Measurements from ENCODE around the gene KLHL7. TPM values are rescaled to one million over a fixed set of nuclear protein-coding genes. Genes with fewer than 3 reads are reported as not detected.
"Not testable (repeated sequence)": the region's sequence is repeated elsewhere in the genome, so short reads cannot be mapped to it uniquely, and the experiment has no call there.

KLHL7 gene
- total RNA-seq, 1 donor from 2014 or later, result 16.4 TPM

DNA sequence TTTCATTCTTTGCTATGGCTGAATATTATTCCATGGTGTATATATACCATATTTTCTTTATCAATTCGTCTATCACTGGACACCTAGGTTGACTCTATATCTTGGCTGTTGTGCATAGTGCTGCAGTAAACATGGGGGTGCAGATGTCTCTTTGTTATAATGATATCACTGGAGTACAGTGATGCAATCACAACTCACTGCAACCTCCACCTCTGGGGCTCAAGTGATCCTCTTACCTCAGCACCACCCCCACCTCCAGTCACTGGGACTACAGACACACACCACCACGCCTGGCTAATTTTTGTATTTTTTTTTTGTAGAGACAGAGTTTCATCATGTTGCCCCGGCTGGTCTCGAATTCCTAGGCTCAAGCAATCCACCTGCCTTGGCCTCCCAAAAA lies 15.6 kb downstream of the KLHL7 start:
- intact Hi-C loops (cut with DNase I), result no loop called here
- Histone ChIP-seq H3K9me3 (no peaks in the 10 kb centered on the region), H3K4me3 (no peak overlapping the region), H3K36me3 (peaks cover 20% of the 10 kb centered on the region), H3K27ac (no peak overlapping the region), H3K27me3 (no peaks in the 10 kb centered on the region), H3K4me1 (no peaks in the 10 kb centered on the region)
- TF ChIP-seq, protein P1, sequence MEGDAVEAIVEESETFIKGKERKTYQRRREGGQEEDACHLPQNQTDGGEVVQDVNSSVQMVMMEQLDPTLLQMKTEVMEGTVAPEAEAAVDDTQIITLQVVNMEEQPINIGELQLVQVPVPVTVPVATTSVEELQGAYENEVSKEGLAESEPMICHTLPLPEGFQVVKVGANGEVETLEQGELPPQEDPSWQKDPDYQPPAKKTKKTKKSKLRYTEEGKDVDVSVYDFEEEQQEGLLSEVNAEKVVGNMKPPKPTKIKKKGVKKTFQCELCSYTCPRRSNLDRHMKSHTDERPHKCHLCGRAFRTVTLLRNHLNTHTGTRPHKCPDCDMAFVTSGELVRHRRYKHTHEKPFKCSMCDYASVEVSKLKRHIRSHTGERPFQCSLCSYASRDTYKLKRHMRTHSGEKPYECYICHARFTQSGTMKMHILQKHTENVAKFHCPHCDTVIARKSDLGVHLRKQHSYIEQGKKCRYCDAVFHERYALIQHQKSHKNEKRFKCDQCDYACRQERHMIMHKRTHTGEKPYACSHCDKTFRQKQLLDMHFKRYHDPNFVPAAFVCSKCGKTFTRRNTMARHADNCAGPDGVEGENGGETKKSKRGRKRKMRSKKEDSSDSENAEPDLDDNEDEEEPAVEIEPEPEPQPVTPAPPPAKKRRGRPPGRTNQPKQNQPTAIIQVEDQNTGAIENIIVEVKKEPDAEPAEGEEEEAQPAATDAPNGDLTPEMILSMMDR (IDR thresholded peaks at IDR 0.05), result no peak
- ATAC-seq (no peak), DNase-seq (no peak)

DNA sequence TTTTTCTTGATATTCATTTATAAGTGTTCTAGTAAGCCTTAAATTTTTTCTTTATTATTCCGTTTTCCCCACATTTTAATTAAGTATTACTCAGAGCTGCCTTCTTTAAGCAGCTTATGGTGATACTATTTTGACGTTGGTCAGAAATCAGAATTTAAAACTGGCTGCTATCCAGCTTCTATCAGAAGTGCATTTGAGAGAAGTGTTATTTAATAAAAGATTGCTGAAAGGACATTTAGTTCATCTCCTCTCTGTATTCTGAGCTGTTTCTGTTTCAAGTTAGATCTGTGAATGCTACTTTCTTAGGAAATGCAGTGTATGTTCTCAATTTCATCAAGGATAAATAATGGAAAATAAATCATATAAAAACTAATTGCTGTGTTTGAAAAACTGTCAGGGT lies 17.4 kb downstream of the KLHL7 start:
- no peaks in the 10 kb centered on the region for H3K27me3 ChIP-seq
- no peak overlapping the region for H3K4me3 ChIP-seq
- intact Hi-C loops (cut with DNase I), result no loop called here
- DNase-seq, result no peak
- H3K4me1 ChIP-seq, result no peaks in the 10 kb centered on the region
- ATAC-seq, result no peak
- H3K27ac ChIP-seq, result no peak overlapping the region
- H3K9me3 ChIP-seq, result no peaks in the 10 kb centered on the region
- TF ChIP-seq, protein P1 (IDR thresholded peaks at IDR 0.05), result no peak
- H3K36me3 ChIP-seq, result peaks cover 30% of the 10 kb centered on the region

DNA sequence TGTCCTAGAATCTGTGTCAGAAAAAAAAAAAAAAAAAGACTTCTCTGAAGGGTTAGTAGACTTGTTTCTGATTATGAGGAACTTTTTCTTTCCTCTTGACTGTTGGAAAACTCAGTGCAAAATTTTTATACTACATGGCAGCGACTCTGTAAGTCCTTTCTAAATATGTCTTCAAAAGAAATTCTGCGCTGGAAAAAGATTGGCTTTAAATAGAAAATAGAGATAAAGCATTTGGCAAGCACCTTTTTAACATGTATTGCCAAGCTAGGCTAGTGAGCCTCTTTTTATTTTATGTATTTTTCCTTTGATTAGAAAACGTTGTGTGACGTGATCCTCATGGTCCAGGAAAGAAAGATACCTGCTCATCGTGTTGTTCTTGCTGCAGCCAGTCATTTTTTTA lies 17.9 kb downstream of the KLHL7 start:
- intact Hi-C loops (cut with DNase I), result no loop called here
- no peak overlapping the region for H3K4me3 ChIP-seq

DNA sequence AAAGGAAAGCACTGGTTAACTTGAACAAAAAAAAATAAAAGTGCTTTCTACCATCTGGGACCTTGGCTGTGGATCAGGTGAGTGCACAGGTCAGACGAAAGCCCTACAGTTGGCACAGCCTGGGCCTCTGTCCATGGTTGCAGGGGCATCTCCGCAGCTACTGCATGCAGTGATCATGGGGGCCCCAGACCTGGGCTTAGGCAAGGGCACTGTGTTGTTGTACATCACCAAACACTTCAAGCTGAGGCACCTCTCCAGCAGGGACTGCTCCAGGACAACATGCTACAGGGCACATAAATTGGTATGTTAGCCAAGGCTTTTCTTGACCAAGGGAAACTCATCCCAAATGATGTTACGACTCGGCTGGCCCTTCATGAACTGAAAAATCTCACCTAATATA lies 23.5 kb downstream of the KLHL7 start:
- no peak overlapping the region for H3K4me3 ChIP-seq
- no peak overlapping the region for H3K27ac ChIP-seq
- H3K36me3 ChIP-seq, result peaks cover 40% of the 10 kb centered on the region
- DNase-seq (no peak), ATAC-seq (no peak)
- TF ChIP-seq, protein P1 (IDR thresholded peaks at IDR 0.05), result no peak
- intact Hi-C loops (cut with DNase I), result no loop called here
- H3K4me1 ChIP-seq, result no peaks in the 10 kb centered on the region
- no peaks in the 10 kb centered on the region for H3K9me3 ChIP-seq
- no peaks in the 10 kb centered on the region for H3K27me3 ChIP-seq

More for the DNA sequence above, 17.9 kb downstream of the KLHL7 start:
- no peak overlapping the region for H3K27ac ChIP-seq
- TF ChIP-seq, protein P1 (IDR thresholded peaks at IDR 0.05), result no peak
- ATAC-seq, result no peak
- H3K9me3 ChIP-seq, result no peaks in the 10 kb centered on the region
- no peaks in the 10 kb centered on the region for H3K27me3 ChIP-seq
- no peak for DNase-seq
- peaks cover 30% of the 10 kb centered on the region for H3K36me3 ChIP-seq
- no peaks in the 10 kb centered on the region for H3K4me1 ChIP-seq

DNA sequence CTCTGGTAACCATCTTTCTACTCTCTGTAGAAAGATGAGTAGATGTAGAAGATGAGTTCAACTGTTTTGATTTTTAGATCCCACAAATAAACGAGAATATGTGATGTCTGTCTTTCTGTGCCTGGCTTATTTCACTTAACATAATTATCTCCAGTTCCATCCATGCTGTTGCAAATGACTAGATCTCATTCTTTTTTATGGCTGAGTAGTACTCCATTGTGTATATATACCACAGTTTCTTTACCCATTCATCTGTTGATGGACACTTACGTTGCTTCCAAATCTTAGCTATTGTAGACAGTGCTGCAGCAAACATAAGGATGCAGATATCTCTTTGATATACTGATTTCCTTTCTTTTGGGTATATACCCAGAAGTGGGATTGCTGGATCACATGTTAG lies 26.2 kb downstream of the KLHL7 start:
- H3K27ac ChIP-seq; ATAC-seq; DNase-seq; H3K4me1 ChIP-seq; H3K9me3 ChIP-seq; intact Hi-C loops (cut with DNase I); H3K27me3 ChIP-seq; H3K4me3 ChIP-seq: not testable (repeated sequence)
- H3K36me3 ChIP-seq, result peaks cover 14% of the 10 kb centered on the region

DNA sequence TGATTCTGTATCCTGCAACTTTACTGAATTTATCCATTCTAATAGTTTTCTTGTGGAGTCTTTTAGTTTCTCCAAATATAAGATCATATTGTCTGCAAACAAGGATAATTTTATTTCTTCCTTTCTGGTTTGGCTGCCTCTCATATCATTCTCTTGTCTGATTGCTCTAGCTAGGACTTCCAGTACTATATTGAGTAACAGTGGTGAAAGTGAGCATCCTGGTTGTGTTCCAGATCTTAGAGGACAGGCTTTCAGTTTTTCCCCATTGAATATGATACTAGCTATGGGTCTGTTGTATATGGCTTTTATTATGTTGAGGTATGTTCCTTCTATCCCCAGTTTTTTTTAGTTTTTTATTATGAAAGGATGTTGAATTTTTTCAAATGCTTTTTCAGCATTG lies 28.2 kb downstream of the KLHL7 start:
- no peak overlapping the region for H3K27ac ChIP-seq
- no peaks in the 10 kb centered on the region for H3K9me3 ChIP-seq
- H3K27me3 ChIP-seq, result no peaks in the 10 kb centered on the region
- no peaks in the 10 kb centered on the region for H3K4me1 ChIP-seq
- H3K36me3 ChIP-seq, result peaks cover 10% of the 10 kb centered on the region
- no peak overlapping the region for H3K4me3 ChIP-seq
- TF ChIP-seq, protein P1 (IDR thresholded peaks at IDR 0.05), result no peak
- DNase-seq, result no peak
- intact Hi-C loops (cut with DNase I), result no loop called here
- ATAC-seq, result no peak
